Non-pigmented ciliary epithelial cell (primary cell): ENCODE data around the gene SGPL1.
"Not testable (repeated sequence)": the region's sequence is repeated elsewhere in the genome, so short reads cannot be mapped to it uniquely, and the experiment has no call there.

ENCODE experiments used
- DNase-seq: peaks from one replicate; pipeline ENCODE4 v3.0.0-alpha.2; 2010; ENCODE audit warnings: low read depth

SGPL1 gene

GRCh38 chr10:70815504-70816219 lies at the start of gene SGPL1:
Gene SGPL1, plus strand, starts transcription at chr10:70815948. Its CDS starts 906 bp downstream, at chr10:70816854.
- DNase-seq = no peak

- DNase-seq = not testable (repeated sequence)
Observed at GRCh38 chr10:70768026-70768685, 47.6 kb upstream of the SGPL1 start.

- DNase-seq = no peak
Observed at GRCh38 chr10:70769121-70769520, 46.6 kb upstream of the SGPL1 start.

- no peak for DNase-seq
Observed at GRCh38 chr10:70770001-70770400, 45.7 kb upstream of the SGPL1 start.

- not testable (repeated sequence) for DNase-seq
Observed at GRCh38 chr10:70770516-70770915, 45.2 kb upstream of the SGPL1 start.

- DNase-seq = no peak
Observed at GRCh38 chr10:70771311-70772194, 44.2 kb upstream of the SGPL1 start.

- no peak for DNase-seq
Observed at GRCh38 chr10:70772627-70773026, 43.1 kb upstream of the SGPL1 start.

GRCh38 chr10:70773461-70773860 lies 42.3 kb upstream of the SGPL1 start:
- no peak for DNase-seq

- DNase-seq = no peak
Observed at GRCh38 chr10:70773965-70774809, 41.6 kb upstream of the SGPL1 start.

GRCh38 chr10:70774810-70775678 lies 40.7 kb upstream of the SGPL1 start:
- DNase-seq = no peak

- DNase-seq = no peak
Observed at GRCh38 chr10:70775679-70776454, 39.9 kb upstream of the SGPL1 start.

GRCh38 chr10:70776455-70777005 lies 39.2 kb upstream of the SGPL1 start:
- no peak for DNase-seq

- no peak for DNase-seq
Observed at GRCh38 chr10:70777063-70777875, 38.5 kb upstream of the SGPL1 start.

GRCh38 chr10:70778267-70778924 lies 37.4 kb upstream of the SGPL1 start:
- no peak for DNase-seq

- DNase-seq = no peak
Observed at GRCh38 chr10:70779088-70779487, 36.7 kb upstream of the SGPL1 start.

GRCh38 chr10:70779511-70780369 lies 36.0 kb upstream of the SGPL1 start:
- no peak for DNase-seq

- DNase-seq = no peak
Observed at GRCh38 chr10:70780370-70780760, 35.4 kb upstream of the SGPL1 start.
